ENCODE data around the gene EPHA10.
"Not testable (repeated sequence)": the region's sequence is repeated elsewhere in the genome, so short reads cannot be mapped to it uniquely, and the experiment has no call there.

The EPHA10 gene

GRCh38 chr1:37771440-37771839, 6.5 kb upstream of the EPHA10 start:
- DNase-seq (ENCODE audit: low spot score): not testable (repeated sequence)

DNA sequence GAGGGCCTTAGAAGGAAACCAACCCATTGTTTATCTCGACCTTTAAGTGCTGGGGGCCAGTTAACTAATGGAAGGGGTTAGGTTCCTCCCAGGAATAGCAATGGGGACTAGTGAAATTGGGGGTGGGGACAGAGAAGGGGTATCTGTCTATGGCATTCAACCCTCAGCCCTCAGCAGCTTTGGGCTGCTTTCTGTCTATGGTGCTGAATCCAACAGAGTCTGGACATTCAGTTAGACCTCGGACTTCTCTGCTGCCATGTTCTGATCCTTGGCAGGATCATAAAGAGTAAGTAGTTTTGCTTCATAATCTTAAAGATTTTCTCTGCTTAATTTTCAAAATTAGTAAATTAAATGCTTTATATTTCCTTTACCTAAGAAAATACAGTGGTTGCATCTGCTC, 2.6 kb upstream of the EPHA10 start:
- DNase-seq (ENCODE audit: low spot score): no peak

GRCh38 chr1:37765916-37766664, 1.2 kb upstream of the EPHA10 start:
- DNase-seq (ENCODE audit: low spot score): no peak

DNA sequence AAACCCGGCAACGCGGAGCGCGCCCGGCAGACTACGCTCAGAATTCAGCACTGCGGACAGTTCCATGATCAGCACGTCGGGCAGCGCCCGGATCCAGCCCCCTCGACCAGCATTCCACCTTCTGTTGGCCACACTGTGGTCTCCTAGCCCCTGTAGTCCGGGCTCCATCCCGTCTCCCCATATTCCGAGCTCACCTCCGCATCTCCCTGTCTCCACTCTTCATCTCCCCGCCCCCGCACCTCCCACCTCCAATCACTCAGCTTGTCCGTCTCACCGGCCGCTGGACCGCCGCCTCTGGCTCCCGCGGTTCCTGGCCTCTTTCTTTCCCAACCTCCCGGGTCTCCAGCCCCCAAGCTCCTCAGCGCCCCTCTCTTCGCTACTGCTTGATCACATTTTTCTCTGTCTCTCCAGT, 500 bp downstream of the EPHA10 start:
- peak; percentile 71 for DNase-seq (ENCODE audit: low spot score)

DNA sequence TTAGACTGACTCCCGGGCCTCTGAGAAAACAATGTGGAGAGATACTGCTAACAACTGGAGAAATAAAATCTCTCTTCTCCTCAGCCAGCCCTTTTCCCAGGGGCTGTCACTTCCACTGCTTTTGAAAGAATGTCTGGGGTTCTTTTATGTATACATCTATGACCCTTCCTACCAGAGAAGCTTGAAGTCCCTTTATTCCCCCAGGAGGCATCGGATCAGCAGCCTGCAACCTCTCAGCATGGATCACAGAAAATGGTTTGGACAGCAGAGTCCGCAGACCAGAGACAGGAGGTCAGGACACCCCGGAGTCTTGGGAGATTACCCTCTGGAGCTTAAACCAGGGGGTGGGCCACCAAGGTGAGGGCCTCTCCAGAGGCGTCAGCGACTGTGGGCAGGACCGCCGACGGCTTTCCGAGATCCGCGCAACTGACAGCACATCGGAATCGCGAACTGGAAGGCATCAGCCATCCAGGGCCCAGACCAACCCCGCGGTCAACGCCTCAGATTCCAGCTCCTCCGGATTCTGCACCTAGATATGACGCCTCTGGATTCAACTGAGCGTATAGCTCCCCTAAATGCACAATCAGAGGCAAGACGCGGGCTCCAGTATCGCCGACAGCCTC, 1.0 kb downstream of the EPHA10 start:
- no peak for DNase-seq (ENCODE audit: low spot score)

DNA sequence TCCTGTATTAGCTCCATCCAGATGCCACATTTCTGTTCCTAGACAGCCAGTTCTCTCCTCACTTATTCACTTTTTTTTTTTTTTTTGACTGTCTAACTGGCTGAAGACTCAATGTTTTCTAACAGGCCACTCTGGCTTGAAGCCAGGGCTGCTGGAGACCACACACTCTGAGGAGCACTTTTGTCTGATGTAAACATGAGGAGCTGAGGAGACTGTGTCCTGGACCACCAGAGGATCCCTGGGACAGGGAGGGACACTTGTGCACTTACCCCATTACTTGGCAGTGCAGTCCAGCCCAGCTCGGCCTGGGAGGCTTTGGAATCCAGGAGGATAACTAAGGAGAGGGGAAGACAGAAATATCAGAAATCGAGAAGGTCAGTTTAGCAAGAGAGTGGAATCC, 2.4 kb downstream of the EPHA10 start:
- DNase-seq (ENCODE audit: low spot score): no peak

GRCh38 chr1:37761416-37762095, 3.4 kb downstream of the EPHA10 start:
- no peak for DNase-seq (ENCODE audit: low spot score)

DNA sequence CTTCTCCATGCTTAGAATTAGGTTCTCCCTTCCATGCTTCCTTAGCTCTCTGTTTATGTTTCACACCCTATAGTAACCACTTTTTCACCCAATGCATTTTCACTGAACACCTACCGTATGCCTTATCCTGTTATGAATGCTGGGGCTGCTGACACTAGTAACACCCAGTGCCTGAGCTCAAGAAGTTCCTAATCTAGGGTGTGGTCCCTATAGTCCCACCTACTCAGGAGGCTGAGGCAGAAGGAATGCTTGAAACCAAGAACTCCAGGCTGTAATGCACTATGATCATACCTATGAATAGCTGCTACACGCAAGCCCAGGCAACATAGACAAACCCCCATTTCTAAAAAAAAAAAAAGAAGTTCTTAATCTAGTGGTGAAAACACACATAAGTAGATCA, 5.5 kb downstream of the EPHA10 start:
- DNase-seq (ENCODE audit: low spot score): no peak

- DNase-seq (ENCODE audit: low spot score): no peak
These were observed 8.9 kb downstream of the EPHA10 start for GRCh38 chr1:37755951-37756560.

- no peak for DNase-seq (ENCODE audit: low spot score)
These were observed 9.6 kb downstream of the EPHA10 start for GRCh38 chr1:37755290-37755689.

DNA sequence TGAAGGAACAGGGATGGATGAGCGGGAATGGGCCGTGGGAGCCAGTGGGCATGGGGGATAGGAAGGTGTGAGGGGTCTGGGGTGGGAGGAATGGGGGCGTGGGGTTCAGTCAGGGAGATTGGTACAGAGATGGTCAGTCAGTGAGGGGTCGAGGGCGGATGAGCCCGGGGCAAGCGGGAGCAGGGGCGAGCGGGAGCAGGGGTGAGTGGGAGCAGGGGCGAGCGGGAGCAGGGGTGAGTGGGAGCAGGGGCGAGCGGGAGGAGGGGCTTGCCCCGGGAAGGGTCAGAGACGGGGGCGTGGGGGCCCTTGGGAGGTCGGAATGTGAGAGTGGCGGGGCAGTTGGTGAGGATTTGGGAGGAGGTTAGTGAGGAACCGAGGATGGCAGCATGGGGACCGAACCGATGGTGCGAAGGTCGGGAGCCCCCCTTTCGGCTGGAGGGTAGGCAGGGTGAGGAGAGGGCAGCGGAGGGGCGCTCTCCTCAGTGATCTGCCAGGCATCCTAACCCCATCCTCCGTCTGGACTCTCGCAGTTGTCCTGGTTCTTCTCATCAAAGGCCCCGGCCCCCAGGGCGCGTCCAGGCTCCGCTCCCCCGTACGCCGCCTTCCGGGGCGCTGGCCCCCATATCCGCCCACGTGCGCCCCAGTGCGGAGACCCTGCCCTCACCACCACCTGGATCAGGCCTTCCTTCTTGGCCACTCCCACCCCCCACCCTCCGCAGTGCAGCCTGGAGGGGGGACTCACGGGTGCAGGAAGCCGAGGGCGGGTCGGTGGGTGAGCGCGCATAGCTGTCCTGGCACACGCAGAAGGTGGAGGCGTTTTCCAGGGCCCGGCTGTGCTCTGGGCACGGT, 11.2 kb downstream of the EPHA10 start:
- DNase-seq (ENCODE audit: low spot score): no peak

- peak; percentile 74 for DNase-seq (ENCODE audit: low spot score)
These were observed 12.1 kb downstream of the EPHA10 start for GRCh38 chr1:37752583-37753471.

DNA sequence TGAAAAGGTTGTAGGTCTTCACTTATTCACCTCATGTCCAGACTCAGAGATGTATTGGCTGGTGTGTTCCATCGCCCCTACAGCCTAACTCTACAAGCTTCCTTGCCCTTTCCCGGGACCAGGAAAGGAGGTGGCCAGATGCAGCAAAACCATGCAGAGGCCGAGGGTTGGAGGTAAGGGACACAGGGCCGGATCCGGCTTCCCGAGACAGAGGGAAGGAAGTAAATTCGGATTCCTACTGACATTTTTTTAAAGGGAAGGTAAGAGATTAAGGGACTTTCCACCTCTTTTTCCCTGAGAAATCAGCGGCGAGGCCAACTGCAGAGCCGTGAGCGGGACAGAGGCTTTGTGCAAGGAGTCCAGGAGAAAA, 12.7 kb downstream of the EPHA10 start:
- no peak for DNase-seq (ENCODE audit: low spot score)

DNA sequence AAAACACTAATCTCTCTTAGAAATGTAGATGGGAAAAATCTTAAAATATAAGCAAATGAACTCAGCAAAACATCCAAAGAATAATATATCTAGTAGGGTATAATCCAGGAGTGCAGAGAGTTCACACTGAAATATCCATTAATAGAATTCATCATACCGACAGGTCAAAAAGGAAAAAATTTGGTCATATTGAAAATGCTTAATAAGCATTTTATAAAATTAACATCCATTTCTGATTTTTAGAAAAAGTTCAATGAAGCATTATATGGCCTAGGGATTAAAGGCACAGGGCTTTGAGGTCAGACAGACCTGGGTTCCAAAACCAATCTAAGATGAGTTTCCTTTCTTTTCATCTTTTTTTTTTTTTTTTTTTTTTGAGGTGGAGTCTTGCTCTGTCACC, 16.4 kb downstream of the EPHA10 start:
- no peak for DNase-seq (ENCODE audit: low spot score)

DNA sequence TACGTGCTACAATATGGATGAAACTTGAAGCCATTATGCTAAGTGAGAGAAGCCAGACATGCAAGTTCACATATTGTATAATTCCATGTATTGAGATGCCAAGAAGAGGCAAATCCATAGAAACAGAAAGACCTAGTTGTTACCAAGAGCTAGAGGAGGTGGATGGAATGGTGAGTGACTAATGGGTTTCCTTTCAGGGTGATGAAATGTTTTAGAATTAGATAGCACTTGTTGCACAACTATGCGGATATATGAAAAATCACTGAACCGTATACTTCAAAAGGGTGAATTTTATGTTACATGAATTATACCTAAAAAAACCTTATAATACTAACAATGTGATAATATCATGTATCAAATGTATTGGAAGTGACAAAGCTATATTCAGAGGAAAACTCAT, 18.1 kb downstream of the EPHA10 start:
- no peak for DNase-seq (ENCODE audit: low spot score)

DNA sequence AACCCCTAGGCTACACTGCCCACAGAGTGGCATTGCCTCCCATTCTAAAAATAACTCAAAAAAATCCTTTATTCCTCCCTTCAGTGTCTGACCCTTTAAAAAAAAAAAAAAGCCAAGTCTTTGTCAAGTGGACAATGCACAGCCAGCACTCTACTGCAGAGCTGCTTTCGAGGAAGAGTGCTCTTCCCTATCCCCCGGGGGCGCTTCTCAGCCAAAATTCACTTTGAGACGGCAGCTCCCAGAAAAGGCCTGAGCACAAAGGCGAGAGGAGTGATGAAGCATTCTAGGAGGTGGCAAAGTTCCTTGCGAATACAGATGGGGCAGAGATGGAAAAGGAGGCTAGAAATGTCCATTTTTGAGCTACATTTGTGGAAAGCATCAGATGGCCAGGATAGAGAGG, 23.3 kb downstream of the EPHA10 start:
- no peak for DNase-seq (ENCODE audit: low spot score)

- DNase-seq (ENCODE audit: low spot score): no peak
These were observed 23.8 kb downstream of the EPHA10 start for GRCh38 chr1:37741130-37741529.

DNA sequence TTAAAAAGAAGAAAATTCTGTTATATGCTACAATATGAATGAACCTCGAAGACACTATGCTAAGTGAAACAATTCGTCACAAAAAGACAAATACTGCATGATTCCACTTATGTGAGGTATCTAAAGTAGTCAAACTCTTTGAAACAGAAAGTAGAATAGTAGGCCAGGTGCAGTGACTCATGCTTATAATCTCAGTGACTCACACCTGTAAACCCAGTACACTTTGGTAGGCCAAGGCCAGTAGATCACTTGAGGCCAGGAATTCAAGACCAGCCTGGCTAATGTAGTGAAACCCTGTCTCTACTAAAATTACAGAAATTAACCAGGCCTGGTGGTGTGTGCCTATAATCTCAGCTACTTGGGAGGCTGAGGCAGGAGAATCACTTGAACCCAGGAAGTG, 25.7 kb downstream of the EPHA10 start:
- no peak for DNase-seq (ENCODE audit: low spot score)

DNA sequence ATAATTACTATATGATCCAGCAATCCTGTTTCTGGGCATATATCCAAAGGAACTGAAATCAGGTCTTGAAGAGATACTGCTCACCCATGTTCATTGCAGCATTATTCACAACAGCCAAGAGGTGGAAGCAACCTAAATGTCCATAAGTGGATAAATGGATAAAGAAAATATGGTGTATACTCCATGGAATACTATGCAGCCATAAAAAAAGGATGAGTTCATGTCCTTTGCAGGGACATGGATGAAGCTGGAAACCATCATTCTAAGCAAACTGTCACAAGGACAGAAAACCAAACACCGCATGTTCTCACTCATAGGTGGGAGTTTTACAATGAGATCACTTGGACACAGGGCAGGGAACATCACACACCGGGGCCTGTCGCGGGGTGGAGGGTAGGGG, 26.3 kb downstream of the EPHA10 start:
- not testable (repeated sequence) for DNase-seq (ENCODE audit: low spot score)

DNA sequence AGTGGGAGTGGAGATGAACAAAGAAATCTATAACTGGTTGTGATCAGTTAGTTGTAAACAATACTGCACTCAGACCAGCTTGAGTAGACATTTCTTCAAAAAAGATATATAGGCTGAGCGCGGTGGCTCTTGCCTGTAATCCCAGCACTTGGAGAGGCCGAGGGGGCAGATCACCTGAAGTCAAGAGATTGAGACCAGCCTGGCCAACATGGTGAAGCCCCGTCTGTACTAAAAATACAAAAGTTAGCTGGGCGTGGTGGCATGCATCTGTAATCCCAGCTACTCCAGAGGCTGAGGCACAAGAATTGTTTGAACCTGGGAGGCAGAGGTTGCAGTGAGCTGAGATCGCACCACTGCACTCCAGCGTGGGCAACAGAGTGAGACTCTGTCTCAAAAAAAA, 26.9 kb downstream of the EPHA10 start:
- not testable (repeated sequence) for DNase-seq (ENCODE audit: low spot score)
